22Rv1 (cell line): ENCODE data around the gene TGIF2.

Experiments used
- H3K27ac ChIP-seq: fragments of 450-650 bp; 2 replicates; pipeline ENCODE4 v1.5.1; 2017
- CTCF ChIP-seq: fragments of 450-650 bp; IDR thresholded peaks from 2 replicates; pipeline ENCODE4 v1.5.1; 2017; ENCODE audit warnings: mild to moderate bottlenecking
- ZFX ChIP-seq: fragments of 450-650 bp; IDR thresholded peaks from 2 replicates; pipeline ENCODE4 v1.6.1; 2017; ENCODE audit warnings: antibody characterized with exemption, borderline replicate concordance

Gene TGIF2

GRCh38 chr20:36628076-36628475 is 54.7 kb downstream of the TGIF2 start:
- TF ChIP-seq CTCF (no peak), ZFX (no peak)
- H3K27ac ChIP-seq: no peak overlapping the region

- H3K27ac ChIP-seq: no peak overlapping the region
- TF ChIP-seq CTCF: no peak
- no peak for TF ChIP-seq ZFX
These were observed 56.6 kb downstream of the TGIF2 start for GRCh38 chr20:36629719-36630681.

GRCh38 chr20:36631646-36632045 is 58.2 kb downstream of the TGIF2 start:
- no peak overlapping the region for H3K27ac ChIP-seq
- TF ChIP-seq CTCF (no peak), ZFX (no peak)

- no peak for TF ChIP-seq ZFX
- TF ChIP-seq CTCF: no peak
These were observed 58.7 kb downstream of the TGIF2 start for GRCh38 chr20:36632147-36632486.

GRCh38 chr20:36632487-36633284 is 59.3 kb downstream of the TGIF2 start:
- no peak overlapping the region for H3K27ac ChIP-seq

More at GRCh38 chr20:36632147-36632486, 58.7 kb downstream of the TGIF2 start:
- H3K27ac ChIP-seq: no peak overlapping the region

GRCh38 chr20:36633285-36633772 is 59.9 kb downstream of the TGIF2 start:
- no peak overlapping the region for H3K27ac ChIP-seq
- no peak for TF ChIP-seq CTCF
- TF ChIP-seq ZFX: no peak

More at GRCh38 chr20:36632487-36633284, 59.3 kb downstream of the TGIF2 start:
- no peak for TF ChIP-seq CTCF
- no peak for TF ChIP-seq ZFX
